ENCODE measurements around the gene CARD19.

DNA sequence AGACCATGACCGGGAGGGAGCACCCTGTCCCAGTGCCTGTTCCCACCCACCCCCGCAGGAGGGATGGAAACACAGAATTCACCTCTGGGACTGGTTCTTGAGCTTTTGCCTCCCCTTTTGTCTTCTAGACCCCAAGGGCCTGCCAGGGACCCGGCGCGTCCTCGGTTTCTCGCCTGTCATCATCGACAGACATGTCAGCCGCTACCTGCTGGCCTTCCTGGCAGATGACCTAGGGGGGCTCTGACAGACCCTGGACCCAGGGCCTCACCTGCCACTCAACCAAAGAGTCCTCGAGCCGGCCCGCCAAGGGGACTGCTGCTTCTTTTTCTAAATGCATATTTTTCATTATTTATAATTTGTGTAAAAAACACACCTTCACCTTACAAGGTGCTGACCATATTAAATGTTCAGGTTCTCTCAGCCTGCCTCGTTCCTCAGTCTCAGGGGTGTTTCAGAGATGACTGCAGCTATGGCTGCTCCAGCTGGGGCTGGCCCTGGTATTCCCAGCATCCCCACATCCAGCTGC, 16.9 kb downstream of the CARD19 start:
- TF ChIP-seq, protein P1, sequence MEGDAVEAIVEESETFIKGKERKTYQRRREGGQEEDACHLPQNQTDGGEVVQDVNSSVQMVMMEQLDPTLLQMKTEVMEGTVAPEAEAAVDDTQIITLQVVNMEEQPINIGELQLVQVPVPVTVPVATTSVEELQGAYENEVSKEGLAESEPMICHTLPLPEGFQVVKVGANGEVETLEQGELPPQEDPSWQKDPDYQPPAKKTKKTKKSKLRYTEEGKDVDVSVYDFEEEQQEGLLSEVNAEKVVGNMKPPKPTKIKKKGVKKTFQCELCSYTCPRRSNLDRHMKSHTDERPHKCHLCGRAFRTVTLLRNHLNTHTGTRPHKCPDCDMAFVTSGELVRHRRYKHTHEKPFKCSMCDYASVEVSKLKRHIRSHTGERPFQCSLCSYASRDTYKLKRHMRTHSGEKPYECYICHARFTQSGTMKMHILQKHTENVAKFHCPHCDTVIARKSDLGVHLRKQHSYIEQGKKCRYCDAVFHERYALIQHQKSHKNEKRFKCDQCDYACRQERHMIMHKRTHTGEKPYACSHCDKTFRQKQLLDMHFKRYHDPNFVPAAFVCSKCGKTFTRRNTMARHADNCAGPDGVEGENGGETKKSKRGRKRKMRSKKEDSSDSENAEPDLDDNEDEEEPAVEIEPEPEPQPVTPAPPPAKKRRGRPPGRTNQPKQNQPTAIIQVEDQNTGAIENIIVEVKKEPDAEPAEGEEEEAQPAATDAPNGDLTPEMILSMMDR (optimal IDR thresholded peaks at IDR 0.05 in 1 of 3, IDR thresholded peaks at IDR 0.05 in 1 of 3, conservative IDR thresholded peaks at IDR 0.05 in 1 of 3; ENCODE audit: extremely low read depth in 1 of 3, insufficient read depth in 2 of 3, low read length in 3 of 3): no peak
- TF ChIP-seq EZH2 (IDR thresholded peaks at IDR 0.05; ENCODE audit: low read length): no peak
